Measurements from ENCODE around the gene CD22.
"Not testable (repeated sequence)": the region's sequence is repeated elsewhere in the genome, so short reads cannot be mapped to it uniquely, and the experiment has no call there.

CD22 gene

GRCh38 chr19:35375505-35376307 is 46.7 kb downstream of the CD22 start:
- ChIA-PET CTCF (no interaction called here), POLR2A (no interaction called here)
- TF ChIP-seq CTCF (IDR thresholded peaks at IDR 0.05; ENCODE audit: insufficient read depth, low read length, missing control alignments), result no peak
- no peak overlapping the region for H3K4me3 ChIP-seq (ENCODE audit: low read depth, low read length)
- no peak for DNase-seq (ENCODE audit: low read depth, low spot score)

GRCh38 chr19:35377656-35378055 is 48.7 kb downstream of the CD22 start:
- H3K4me3 ChIP-seq (ENCODE audit: low read depth, low read length), result no peak overlapping the region
- CTCF ChIA-PET, result interaction anchor here (2.0 kb wide), 1 partner anchor 25 kb away, joined by 5 read pairs; no protein-coding TSS in a partner anchor
- POLR2A ChIA-PET, result no interaction called here
- no peak for TF ChIP-seq CTCF (IDR thresholded peaks at IDR 0.05; ENCODE audit: insufficient read depth, low read length, missing control alignments)
- DNase-seq (ENCODE audit: low read depth, low spot score), result no peak

- no peak for TF ChIP-seq CTCF (IDR thresholded peaks at IDR 0.05; ENCODE audit: insufficient read depth, low read length, missing control alignments)
- DNase-seq (ENCODE audit: low read depth, low spot score), result no peak
- CTCF ChIA-PET, result interaction anchor here (2.0 kb wide), 1 partner anchor 25 kb away, joined by 5 read pairs; no protein-coding TSS in a partner anchor
- H3K4me3 ChIP-seq (ENCODE audit: low read depth, low read length), result no peak overlapping the region
- POLR2A ChIA-PET, result no interaction called here
Observed at GRCh38 chr19:35378356-35378755, 49.4 kb downstream of the CD22 start.

- DNase-seq (ENCODE audit: low read depth, low spot score); CTCF ChIA-PET; POLR2A ChIA-PET; H3K4me3 ChIP-seq (ENCODE audit: low read depth, low read length): not testable (repeated sequence)
Observed at GRCh38 chr19:35379545-35379944, 50.6 kb downstream of the CD22 start.

- POLR2A ChIA-PET, result no interaction called here
- H3K4me3 ChIP-seq (ENCODE audit: low read depth, low read length), result no peak overlapping the region
- no peak for TF ChIP-seq CTCF (IDR thresholded peaks at IDR 0.05; ENCODE audit: insufficient read depth, low read length, missing control alignments)
- no peak for DNase-seq (ENCODE audit: low read depth, low spot score)
- CTCF ChIA-PET, result no interaction called here
Observed at GRCh38 chr19:35379992-35380391, 51.0 kb downstream of the CD22 start.

GRCh38 chr19:35380450-35381124 is 51.6 kb downstream of the CD22 start:
- no peak overlapping the region for H3K4me3 ChIP-seq (ENCODE audit: low read depth, low read length)
- ChIA-PET POLR2A (no interaction called here), CTCF (no interaction called here)
- TF ChIP-seq CTCF (IDR thresholded peaks at IDR 0.05; ENCODE audit: insufficient read depth, low read length, missing control alignments), result no peak
- no peak for DNase-seq (ENCODE audit: low read depth, low spot score)

Measured in AG04449 (cell line).